ENCODE results near the gene TSR3. TPM values are rescaled to one million over a fixed set of nuclear protein-coding genes. Genes with fewer than 3 reads are reported as not detected.

Gene TSR3
- total RNA-seq, 1 experiment from 2014 or later, result 117 TPM

DNA sequence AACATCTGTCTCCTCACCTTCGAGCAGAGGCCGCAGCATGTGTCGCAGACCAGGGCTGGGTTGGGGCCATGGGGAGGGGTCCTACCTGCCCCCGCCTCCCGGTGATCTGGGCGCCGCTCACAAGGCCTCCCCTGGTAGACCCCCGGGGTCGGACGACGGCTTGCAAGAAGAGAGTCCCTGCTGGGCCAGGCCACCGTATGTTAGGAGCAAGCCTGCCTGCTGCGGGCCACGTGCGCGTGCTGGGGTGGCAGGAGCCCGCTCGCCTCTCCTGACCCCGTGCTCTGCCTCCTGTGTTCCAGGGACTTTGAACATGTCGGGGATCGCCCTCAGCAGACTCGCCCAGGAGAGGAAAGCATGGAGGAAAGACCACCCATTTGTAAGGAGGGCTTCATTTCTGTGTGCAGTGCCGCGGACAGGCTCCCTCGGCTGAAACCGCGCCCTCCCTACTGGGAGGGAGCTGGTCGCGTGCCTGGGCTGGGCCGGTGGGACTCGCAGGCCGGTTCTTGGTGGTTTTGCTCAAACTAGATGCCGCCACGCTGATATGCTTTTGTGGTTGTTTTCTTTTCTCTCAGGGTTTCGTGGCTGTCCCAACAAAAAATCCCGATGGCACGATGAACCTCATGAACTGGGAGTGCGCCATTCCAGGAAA, 37.8 kb downstream of the TSR3 start:
- Histone ChIP-seq H3K79me2 (ENCODE audit: low read length) (peaks cover 70% of the 10 kb centered on the region), H3K4me1 (ENCODE audit: insufficient read depth, low read length) (peaks cover 10% of the 10 kb centered on the region; the same call in 1 of the 2 replicates), H3K27me3 (ENCODE audit: low read length) (no peaks in the 10 kb centered on the region), H3K4me2 (ENCODE audit: low read length) (no peak overlapping the region), H4K20me1 (ENCODE audit: low read length) (peaks cover 43% of the 10 kb centered on the region), H3K4me3 (ENCODE audit: low read length) (no peak overlapping the region), H3K36me3 (ENCODE audit: low read depth, low read length) (peaks cover 46% of the 10 kb centered on the region), H3F3A (ENCODE audit: low read length, unreplicated experiment) (no peaks in the 10 kb centered on the region), H3K9me3 (ENCODE audit: low read length) (no peaks in the 10 kb centered on the region), H3K9ac (ENCODE audit: low read length) (no peak overlapping the region), H2AFZ (ENCODE audit: low read length) (no peak overlapping the region), H3K9me2 (replicated peaks; ENCODE audit: low read length) (no peaks in the 10 kb centered on the region), H3K27ac (ENCODE audit: low read length) (no peak overlapping the region)
- ATAC-seq (no peak), DNase-seq (no peak)
- intact Hi-C loops (cut with micrococcal nuclease), result no loop called here
- ChIA-PET CTCF (no interaction called here), POLR2A (ENCODE audit: unreplicated experiment) (no interaction called here)
- TF ChIP-seq EZH2 (IDR thresholded peaks at IDR 0.05; ENCODE audit: low read length, unreplicated experiment), result no peak
- TF ChIP-seq, protein P1, sequence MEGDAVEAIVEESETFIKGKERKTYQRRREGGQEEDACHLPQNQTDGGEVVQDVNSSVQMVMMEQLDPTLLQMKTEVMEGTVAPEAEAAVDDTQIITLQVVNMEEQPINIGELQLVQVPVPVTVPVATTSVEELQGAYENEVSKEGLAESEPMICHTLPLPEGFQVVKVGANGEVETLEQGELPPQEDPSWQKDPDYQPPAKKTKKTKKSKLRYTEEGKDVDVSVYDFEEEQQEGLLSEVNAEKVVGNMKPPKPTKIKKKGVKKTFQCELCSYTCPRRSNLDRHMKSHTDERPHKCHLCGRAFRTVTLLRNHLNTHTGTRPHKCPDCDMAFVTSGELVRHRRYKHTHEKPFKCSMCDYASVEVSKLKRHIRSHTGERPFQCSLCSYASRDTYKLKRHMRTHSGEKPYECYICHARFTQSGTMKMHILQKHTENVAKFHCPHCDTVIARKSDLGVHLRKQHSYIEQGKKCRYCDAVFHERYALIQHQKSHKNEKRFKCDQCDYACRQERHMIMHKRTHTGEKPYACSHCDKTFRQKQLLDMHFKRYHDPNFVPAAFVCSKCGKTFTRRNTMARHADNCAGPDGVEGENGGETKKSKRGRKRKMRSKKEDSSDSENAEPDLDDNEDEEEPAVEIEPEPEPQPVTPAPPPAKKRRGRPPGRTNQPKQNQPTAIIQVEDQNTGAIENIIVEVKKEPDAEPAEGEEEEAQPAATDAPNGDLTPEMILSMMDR (conservative IDR thresholded peaks at IDR 0.05; ENCODE audit: low read depth, low read length), result no peak
- TF ChIP-seq EZH2phosphoT487 (IDR thresholded peaks at IDR 0.05; ENCODE audit: borderline replicate concordance, low read length), result no peak
- no TSS peak for BruUV-seq (replicated peaks)

DNA sequence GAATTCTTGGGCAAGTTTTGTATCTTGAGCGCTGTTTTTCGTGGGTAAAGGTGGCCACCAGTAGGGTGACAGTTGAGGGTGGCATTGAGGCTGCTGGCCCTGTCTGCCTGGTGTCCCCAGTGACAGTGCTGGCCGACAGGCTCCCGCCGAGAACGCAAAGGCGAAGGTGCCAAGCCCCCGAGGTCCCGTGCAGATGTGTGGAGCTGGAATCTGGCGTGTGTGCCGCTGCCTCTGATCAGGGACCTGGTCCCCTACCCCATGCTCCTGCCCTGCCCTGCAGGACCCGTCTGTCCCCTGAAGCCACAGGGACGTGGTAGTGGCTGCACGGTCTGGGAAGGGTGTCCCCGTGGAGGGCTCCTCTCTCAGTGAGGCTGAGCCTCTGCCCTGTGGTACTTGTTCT, 38.8 kb downstream of the TSR3 start:
- ATAC-seq, result no peak
- Histone ChIP-seq H3K27me3 (ENCODE audit: low read length) (no peaks in the 10 kb centered on the region), H3K4me2 (ENCODE audit: low read length) (no peak overlapping the region), H3K27ac (ENCODE audit: low read length) (no peak overlapping the region), H3K79me2 (ENCODE audit: low read length) (peaks cover 70% of the 10 kb centered on the region), H3K4me3 (ENCODE audit: low read length) (no peak overlapping the region), H4K20me1 (ENCODE audit: low read length) (peaks cover 43% of the 10 kb centered on the region), H3K9ac (ENCODE audit: low read length) (no peak overlapping the region), H3K36me3 (ENCODE audit: low read depth, low read length) (peaks cover 39% of the 10 kb centered on the region), H3K9me2 (replicated peaks; ENCODE audit: low read length) (no peaks in the 10 kb centered on the region), H3F3A (ENCODE audit: low read length, unreplicated experiment) (no peaks in the 10 kb centered on the region), H3K9me3 (ENCODE audit: low read length) (no peaks in the 10 kb centered on the region), H3K4me1 (ENCODE audit: insufficient read depth, low read length) (peaks cover 10% of the 10 kb centered on the region; the same call in 1 of the 2 replicates), H2AFZ (ENCODE audit: low read length) (no peak overlapping the region)
- DNase-seq, result no peak
- TF ChIP-seq EZH2 (IDR thresholded peaks at IDR 0.05; ENCODE audit: low read length, unreplicated experiment) (no peak), EZH2phosphoT487 (IDR thresholded peaks at IDR 0.05; ENCODE audit: borderline replicate concordance, low read length) (no peak)
- TF ChIP-seq, protein P1 (conservative IDR thresholded peaks at IDR 0.05; ENCODE audit: low read depth, low read length), result no peak
- POLR2A ChIA-PET (ENCODE audit: unreplicated experiment), result no interaction called here
- intact Hi-C loops (cut with micrococcal nuclease), result no loop called here
- CTCF ChIA-PET, result no interaction called here
- BruUV-seq (replicated peaks), result no TSS peak

DNA sequence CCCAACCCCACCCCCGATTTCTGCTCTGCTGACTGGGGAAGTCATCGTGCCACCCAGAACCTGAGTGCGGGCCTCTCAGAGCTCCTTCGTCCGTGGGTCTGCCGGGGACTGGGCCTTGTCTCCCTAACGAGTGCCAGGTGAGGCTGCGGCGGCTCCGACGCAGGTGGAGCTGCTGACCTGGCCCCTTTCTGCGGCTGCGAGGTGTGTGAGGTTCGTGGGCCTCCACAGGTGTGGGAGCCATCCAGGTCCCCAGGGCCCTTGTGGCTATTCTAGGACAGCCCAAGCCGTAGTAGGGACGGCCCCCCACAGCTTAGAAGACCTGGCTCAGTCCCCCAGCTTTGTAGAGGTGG, 39.2 kb downstream of the TSR3 start:
- ChIA-PET CTCF (no interaction called here), POLR2A (ENCODE audit: unreplicated experiment) (no interaction called here)
- TF ChIP-seq EZH2 (IDR thresholded peaks at IDR 0.05; ENCODE audit: low read length, unreplicated experiment), result no peak
- TF ChIP-seq, protein P1 (conservative IDR thresholded peaks at IDR 0.05; ENCODE audit: low read depth, low read length), result no peak
- no peak for TF ChIP-seq EZH2phosphoT487 (IDR thresholded peaks at IDR 0.05; ENCODE audit: borderline replicate concordance, low read length)
- no peaks in the 10 kb centered on the region for H3K27me3 ChIP-seq (ENCODE audit: low read length)
- H4K20me1 ChIP-seq (ENCODE audit: low read length), result peaks cover 43% of the 10 kb centered on the region
- no peak overlapping the region for H2AFZ ChIP-seq (ENCODE audit: low read length)
- no peaks in the 10 kb centered on the region for H3F3A ChIP-seq (ENCODE audit: low read length, unreplicated experiment)
- no peak overlapping the region for H3K9ac ChIP-seq (ENCODE audit: low read length)
- peaks cover 10% of the 10 kb centered on the region; the same call in 1 of the 2 replicates for H3K4me1 ChIP-seq (ENCODE audit: insufficient read depth, low read length)
- intact Hi-C loops (cut with micrococcal nuclease), result no loop called here
- BruUV-seq (replicated peaks), result no TSS peak
- H3K27ac ChIP-seq (ENCODE audit: low read length), result no peak overlapping the region
- no peak overlapping the region for H3K4me2 ChIP-seq (ENCODE audit: low read length)
- no peaks in the 10 kb centered on the region for H3K9me3 ChIP-seq (ENCODE audit: low read length)
- DNase-seq, result no peak
- H3K79me2 ChIP-seq (ENCODE audit: low read length), result peaks cover 70% of the 10 kb centered on the region
- ATAC-seq, result no peak
- H3K9me2 ChIP-seq (replicated peaks; ENCODE audit: low read length), result no peaks in the 10 kb centered on the region
- peaks cover 34% of the 10 kb centered on the region for H3K36me3 ChIP-seq (ENCODE audit: low read depth, low read length)
- no peak overlapping the region for H3K4me3 ChIP-seq (ENCODE audit: low read length)
